ENCODE results near the gene ALDH3B2. TPM values are rescaled to one million over a fixed set of nuclear protein-coding genes. Genes with fewer than 3 reads are reported as not detected.

ALDH3B2 gene
- total and polyA plus RNA-seq, 10 donors, result 0.03 TPM; not detected in 9

DNA sequence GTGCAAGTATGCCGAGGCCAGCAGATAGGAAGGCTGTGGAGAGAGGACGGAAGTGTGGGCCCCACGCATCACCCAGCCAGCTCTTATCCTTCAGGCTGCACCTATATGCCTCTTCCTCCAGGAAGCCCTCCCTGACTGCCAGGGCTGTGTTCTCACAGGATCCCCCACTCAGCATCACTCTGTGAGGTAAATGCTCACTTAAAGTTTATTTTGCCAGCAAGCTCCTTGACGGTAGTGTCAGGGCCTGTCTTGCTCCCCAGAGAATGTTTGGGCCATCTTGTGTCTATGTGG, 39.2 kb downstream of the ALDH3B2 start:
- H3K4me3 ChIP-seq, result no peak overlapping the region
- H3K9me3 ChIP-seq, result no peaks in the 10 kb centered on the region
- H3K27ac ChIP-seq, result no peak overlapping the region
- TF ChIP-seq POLR2AphosphoS5 (IDR thresholded peaks at IDR 0.05), result no peak
- peaks cover 4 to 18% (median 9%) of the 10 kb centered on the region in 6 donors for H3K4me1 ChIP-seq
- peaks cover 0 to 15% (median 0%) of the 10 kb centered on the region in 7 donors for H3K27me3 ChIP-seq (replicated peaks in 1 of 7)
- 81 to 92% (median 90%) methylated on average over 4 of the region's 4 CpGs for WGBS, 5 donors
- no peak for DNase-seq
- intact Hi-C loops (cut with DNase I; ENCODE audit: low total_unique reads), result no loop called here
- H3K36me3 ChIP-seq, result no peaks in the 10 kb centered on the region

DNA sequence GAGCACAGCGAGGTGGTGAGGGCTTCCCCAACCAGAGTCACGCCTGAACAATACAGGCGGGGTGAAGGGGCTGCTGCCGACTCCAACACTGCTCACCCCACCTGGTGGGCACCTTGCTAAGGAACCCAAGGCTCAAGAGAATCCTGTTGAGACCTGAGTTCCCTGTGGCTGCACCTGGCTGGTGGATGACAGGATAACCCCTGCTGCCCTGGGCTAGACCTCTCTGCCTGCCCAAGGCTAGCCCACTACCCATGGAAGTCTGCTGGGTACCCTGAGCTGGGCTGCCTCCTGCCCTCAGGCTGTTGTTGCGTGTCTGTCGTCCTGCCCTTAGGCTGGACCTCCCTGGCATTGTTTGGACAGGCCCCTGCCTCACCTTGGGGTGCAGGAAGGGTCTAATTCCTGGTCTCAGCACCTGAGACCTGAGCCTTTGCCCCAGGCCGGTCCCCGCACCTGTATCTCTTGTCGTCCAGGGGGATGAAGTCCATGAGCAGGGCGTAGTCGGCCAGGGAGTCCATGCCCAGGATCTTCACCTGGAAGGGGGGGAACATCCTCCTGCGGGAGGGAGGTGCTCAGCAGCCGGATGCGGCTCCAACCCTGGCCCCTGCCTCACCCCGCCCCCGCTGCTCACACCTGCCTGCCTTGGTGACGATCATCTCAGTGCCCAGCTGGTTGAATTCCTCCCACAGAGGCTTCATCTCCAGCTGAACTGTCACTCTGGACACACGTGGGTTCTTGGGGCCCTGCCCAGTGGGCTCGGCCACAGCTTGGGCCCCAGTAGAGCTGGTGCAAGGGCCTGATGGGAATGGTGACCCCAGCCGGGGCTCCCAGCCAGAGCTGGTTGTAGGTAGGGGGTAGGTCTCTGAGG, 39.8 kb downstream of the ALDH3B2 start:
- TF ChIP-seq POLR2AphosphoS5 (IDR thresholded peaks at IDR 0.05), result no peak
- intact Hi-C loops (cut with DNase I; ENCODE audit: low total_unique reads), result no loop called here
- Histone ChIP-seq H3K27ac (no peak overlapping the region), H3K27me3 (replicated peaks in 1 of 7) (peaks cover 0 to 9% (median 0%) of the 10 kb centered on the region in 7 donors), H3K9me3 (no peaks in the 10 kb centered on the region), H3K4me3 (no peak overlapping the region), H3K4me1 (peaks cover 4 to 13% (median 9%) of the 10 kb centered on the region in 6 donors), H3K36me3 (no peaks in the 10 kb centered on the region)
- WGBS, 5 donors, result 77 to 88% (median 83%) methylated on average over 11 to 20 of the region's 20 CpGs
- DNase-seq, result no peak

DNA sequence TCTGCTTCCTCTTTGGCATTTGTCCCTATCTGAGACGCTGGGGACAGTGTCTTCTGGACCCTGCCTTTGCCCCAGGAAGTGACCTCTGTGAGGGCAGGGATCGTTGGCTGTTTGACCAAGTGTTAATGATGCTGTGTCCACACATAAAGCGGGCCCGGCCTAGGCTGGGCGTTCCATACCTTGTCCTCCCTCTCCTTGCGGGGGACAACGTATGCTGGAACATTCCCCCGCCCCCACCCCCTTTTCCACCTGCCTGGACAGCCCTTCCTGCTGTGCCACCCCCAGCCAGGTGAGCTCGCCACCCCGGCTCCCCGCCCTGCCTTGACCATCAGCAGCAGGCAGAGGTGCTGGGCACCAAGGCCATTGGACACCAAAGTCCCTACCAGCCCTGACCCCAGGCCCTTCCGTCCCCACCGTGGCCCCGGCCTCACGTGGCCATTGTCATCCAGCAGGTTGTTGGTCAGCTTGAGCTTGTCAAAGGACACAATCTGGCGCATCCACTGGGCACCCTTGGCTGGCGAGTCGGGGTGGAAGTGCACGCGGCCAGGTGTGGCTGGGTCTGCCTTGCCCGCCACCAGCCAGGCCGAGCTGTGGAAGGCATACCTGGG, 40.6 kb downstream of the ALDH3B2 start:
- peaks cover 6 to 20% (median 17%) of the 10 kb centered on the region in 6 donors for H3K4me1 ChIP-seq
- H3K27me3 ChIP-seq (replicated peaks in 1 of 7), result peaks cover 0 to 2% (median 0%) of the 10 kb centered on the region in 7 donors
- DNase-seq, result peak; percentile 74
- WGBS, 5 donors, result 79 to 90% (median 85%) methylated on average over 11 to 22 of the region's 22 CpGs
- TF ChIP-seq POLR2A (IDR thresholded peaks at IDR 0.05) (no peak), POLR2AphosphoS5 (IDR thresholded peaks at IDR 0.05) (no peak)
- TF ChIP-seq, protein P1, sequence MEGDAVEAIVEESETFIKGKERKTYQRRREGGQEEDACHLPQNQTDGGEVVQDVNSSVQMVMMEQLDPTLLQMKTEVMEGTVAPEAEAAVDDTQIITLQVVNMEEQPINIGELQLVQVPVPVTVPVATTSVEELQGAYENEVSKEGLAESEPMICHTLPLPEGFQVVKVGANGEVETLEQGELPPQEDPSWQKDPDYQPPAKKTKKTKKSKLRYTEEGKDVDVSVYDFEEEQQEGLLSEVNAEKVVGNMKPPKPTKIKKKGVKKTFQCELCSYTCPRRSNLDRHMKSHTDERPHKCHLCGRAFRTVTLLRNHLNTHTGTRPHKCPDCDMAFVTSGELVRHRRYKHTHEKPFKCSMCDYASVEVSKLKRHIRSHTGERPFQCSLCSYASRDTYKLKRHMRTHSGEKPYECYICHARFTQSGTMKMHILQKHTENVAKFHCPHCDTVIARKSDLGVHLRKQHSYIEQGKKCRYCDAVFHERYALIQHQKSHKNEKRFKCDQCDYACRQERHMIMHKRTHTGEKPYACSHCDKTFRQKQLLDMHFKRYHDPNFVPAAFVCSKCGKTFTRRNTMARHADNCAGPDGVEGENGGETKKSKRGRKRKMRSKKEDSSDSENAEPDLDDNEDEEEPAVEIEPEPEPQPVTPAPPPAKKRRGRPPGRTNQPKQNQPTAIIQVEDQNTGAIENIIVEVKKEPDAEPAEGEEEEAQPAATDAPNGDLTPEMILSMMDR (IDR thresholded peaks at IDR 0.05 in 8 of 11, conservative IDR thresholded peaks at IDR 0.05 in 3 of 11), result no peak
- no peak overlapping the region for H3K27ac ChIP-seq
- no peaks in the 10 kb centered on the region for H3K36me3 ChIP-seq
- H3K9me3 ChIP-seq, result no peaks in the 10 kb centered on the region
- intact Hi-C loops (cut with DNase I; ENCODE audit: low total_unique reads), result no loop called here
- no peak overlapping the region for H3K4me3 ChIP-seq

DNA sequence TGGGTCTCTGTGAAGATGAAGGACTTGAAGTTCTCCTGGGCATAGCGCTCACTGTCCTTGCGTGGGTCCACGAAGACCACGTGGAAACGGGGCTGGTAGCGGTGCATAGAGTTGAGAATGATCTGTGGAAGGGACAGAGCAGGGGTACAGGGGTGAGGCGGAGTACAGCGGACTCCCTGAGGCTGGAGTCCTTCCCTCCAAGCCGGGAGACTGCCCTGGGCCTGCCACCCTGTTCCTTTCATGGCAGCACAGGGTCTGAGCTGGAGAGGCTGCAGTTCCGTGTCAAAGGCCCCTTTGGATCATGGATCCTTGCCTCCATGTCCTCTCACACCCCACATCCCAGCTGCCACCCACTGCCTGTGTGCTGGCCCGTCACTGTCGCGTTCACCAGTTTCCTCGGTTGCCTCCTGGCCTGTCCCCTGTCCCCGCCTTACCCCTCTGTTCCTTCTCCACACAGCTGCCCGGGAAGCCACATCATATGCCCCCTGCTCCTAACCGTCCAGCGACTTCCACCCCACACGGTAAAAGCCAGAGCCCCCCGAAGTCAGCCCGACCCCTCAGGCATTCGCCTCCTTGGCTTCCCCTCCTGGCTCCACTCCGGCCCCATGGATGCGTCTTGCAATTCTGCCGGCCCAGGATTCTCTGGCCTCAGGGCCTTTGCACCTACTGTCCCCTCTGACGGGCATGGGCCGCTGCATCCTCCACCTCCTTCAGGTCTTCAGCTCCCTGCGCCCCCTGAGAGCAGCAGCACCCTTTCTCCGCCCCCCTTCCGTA, 41.3 kb downstream of the ALDH3B2 start:
- H3K4me1 ChIP-seq, result peaks cover 7 to 25% (median 20%) of the 10 kb centered on the region in 6 donors
- TF ChIP-seq, protein P1 (IDR thresholded peaks at IDR 0.05 in 8 of 11, conservative IDR thresholded peaks at IDR 0.05 in 3 of 11), result no peak
- no peak for TF ChIP-seq POLR2A (IDR thresholded peaks at IDR 0.05)
- TF ChIP-seq POLR2AphosphoS5 (IDR thresholded peaks at IDR 0.05), result no peak
- H3K27me3 ChIP-seq (replicated peaks in 1 of 7), result no peaks in the 10 kb centered on the region
- no peaks in the 10 kb centered on the region for H3K36me3 ChIP-seq
- no peaks in the 10 kb centered on the region for H3K9me3 ChIP-seq
- no peak for DNase-seq
- H3K4me3 ChIP-seq, result no peak overlapping the region
- 89 to 94% (median 92%) methylated on average over 30 of the region's 30 CpGs for WGBS, 5 donors
- no peak overlapping the region for H3K27ac ChIP-seq
- intact Hi-C loops (cut with DNase I; ENCODE audit: low total_unique reads), result no loop called here
